ENCODE data around the gene YBEY. TPM values are rescaled to one million over a fixed set of nuclear protein-coding genes. Genes with fewer than 3 reads are reported as not detected.
A peak's percentile ranks its signal among the peaks of the same experiment; 100 is the strongest.

Gene YBEY
- total and polyA plus RNA-seq, 2 of the 13 experiments (the other 11 are each of a cell fraction or from before 2014, with no cell fraction given) = 6.5 to 8.9 TPM

GRCh38 chr21:46323710-46324389, 37.7 kb downstream of the YBEY start, which contains the start of the genes C21orf58 and PCNT (continued):
- TF ChIP-seq ZNF546 (CRISPR knock-in tag; conservative IDR thresholded peaks at IDR 0.05) (peak; percentile 42; the same call in 1 of the 2 replicates), ZNF275 (CRISPR knock-in tag; IDR thresholded peaks at IDR 0.05; ENCODE audit: borderline replicate concordance) (no peak), STAT6 (CRISPR knock-in tag; IDR thresholded peaks at IDR 0.05; ENCODE audit: borderline replicate concordance) (no peak), TBX3 (IDR thresholded peaks at IDR 0.05; ENCODE audit: borderline replicate concordance) (no peak), AFF4 (CRISPR knock-in tag; IDR thresholded peaks at IDR 0.05) (no peak), ZNF770 (CRISPR knock-in tag; IDR thresholded peaks at IDR 0.05) (no peak), ZNF670 (CRISPR knock-in tag; IDR thresholded peaks at IDR 0.05; ENCODE audit: borderline replicate concordance) (no peak; the same call in 1 of the 2 replicates), SP1 (IDR thresholded peaks at IDR 0.05) (peak; percentile 62; the same call in 1 of the 2 replicates), SP1 (CRISPR knock-in tag; IDR thresholded peaks at IDR 0.05) (peak; percentile 84)
